HepG2 (cell line): Measurements from ENCODE around the gene BEND4. TPM values are rescaled to one million over a fixed set of nuclear protein-coding genes. Genes with fewer than 3 reads are reported as not detected.

Source experiments
- ATAC-seq: fragments of 200-7000 bp; cut with Tn5 transposase; 3 replicates; pipeline ENCODE4 v1.9.1; 2020; ENCODE audit warnings: mild to moderate bottlenecking, moderate library complexity
- BruUV-seq: library from RNA; stranded (reverse); fragments of 400-500 nt; replicated peaks from 2 replicates; lab custom pipeline; 2021; lab: Mats Ljungman, UMichigan
- CTCF ChIA-PET: fragments of 300-600 bp; formaldehyde crosslinking; extraction: SDS; loops from one replicate; lab custom pipeline; 2021; ENCODE audit warnings: low total read pairs, inconsistent platforms, low intra/inter-chr PET ratio; lab: Yijun Ruan, JAX
- POLR2A ChIA-PET: fragments of 350-600 bp; sonication (Branson Sonifier 250); formaldehyde crosslinking; loops from one replicate; lab custom pipeline; 2020; ENCODE audit warnings: antibody characterized with exemption, inconsistent platforms; lab: Yijun Ruan, JAX
- DNase-seq: peaks from one replicate; pipeline ENCODE4 v3.0.0-alpha.2; 2015; ENCODE audit warnings: low spot score
- FAIRE-seq: peaks from 3 replicates; lab custom pipeline; 2011; peaks lifted over from hg19 to GRCh38; lab: Jason Lieb, UNC
- H2AFZ ChIP-seq: one replicate; pipeline ENCODE4 v1.6.1; 2011; ENCODE audit warnings: low read length, inconsistent platforms
- H3K27ac ChIP-seq: fragments of 300-600 bp; 3 replicates; pipeline ENCODE4 v1.8.0; 2011; ENCODE audit warnings: mixed run types, mild to moderate bottlenecking, mixed read lengths, low read length, inconsistent platforms; ENCODE audit not compliant: insufficient read depth; ENCODE audit errors: extremely low read length
- H3K27me3 ChIP-seq, 2 experiments: fragments of 200-600 bp in 1 of 2; 2 replicates in 1 of 2; 3 replicates in 1 of 2; pipeline versions ENCODE4 v1.6.0 to v1.8.0; 2011; ENCODE audit warnings: low read length in 2 of 2, mild to moderate bottlenecking in 2 of 2, moderate library complexity in 2 of 2, inconsistent platforms in 1 of 2; ENCODE audit not compliant: insufficient read depth in 2 of 2, control insufficient read depth in 1 of 2
- H3K36me3 ChIP-seq, 2 experiments: fragments of 200-600 bp in 1 of 2; replicated peaks in 1 of 2; 2 replicates in 1 of 2; 3 replicates in 1 of 2; pipeline versions ENCODE4 v1.5.1 to v1.8.0; 2011; ENCODE audit warnings: low read length in 2 of 2, inconsistent platforms in 1 of 2; ENCODE audit not compliant: insufficient read depth in 2 of 2, control insufficient read depth in 1 of 2
- H3K4me1 ChIP-seq: 2 replicates; pipeline ENCODE4 v1.5.1; 2012; ENCODE audit warnings: low read length, inconsistent platforms; ENCODE audit not compliant: insufficient read depth
- H3K4me2 ChIP-seq: 2 replicates; pipeline ENCODE4 v1.6.0; 2011; ENCODE audit warnings: low read depth, low read length, inconsistent platforms
- H3K4me3 ChIP-seq, 3 experiments: fragments of 200-600 bp in 1 of 3; sonication (generic), shearing (Covaris generic) in 1 of 3; replicated peaks in 1 of 3; 2 replicates each; pipeline ENCODE4 v1.5.1; 2011 to 2016; ENCODE audit warnings: low read length in 3 of 3, inconsistent platforms in 2 of 3, low read depth in 2 of 3, mild to moderate bottlenecking in 2 of 3, control low read depth in 1 of 3, mixed read lengths in 1 of 3; ENCODE audit not compliant: insufficient read depth in 1 of 3
- H3K79me2 ChIP-seq: one replicate; pipeline ENCODE4 v1.6.1; 2011; ENCODE audit warnings: low read length, inconsistent platforms; ENCODE audit not compliant: insufficient read depth
- H3K9ac ChIP-seq: 2 replicates; pipeline ENCODE4 v1.6.0; 2011; ENCODE audit warnings: mild to moderate bottlenecking, low read depth, low read length, inconsistent platforms; ENCODE audit not compliant: insufficient read depth
- H3K9me3 ChIP-seq: 2 replicates; pipeline ENCODE4 v1.5.1; 2012; ENCODE audit warnings: mild to moderate bottlenecking, low read length
- H4K20me1 ChIP-seq: 2 replicates; pipeline ENCODE4 v1.6.0; 2011; ENCODE audit warnings: inconsistent platforms, mild to moderate bottlenecking, low read length, moderate library complexity; ENCODE audit not compliant: insufficient read depth
- ATF7 ChIP-seq, 2 experiments: fragments of 450-650 bp in 1 of 2; sonication (generic) in 1 of 2; formaldehyde crosslinking in 1 of 2; IDR thresholded peaks; 2 replicates each; pipeline versions ENCODE4 v1.4.0 to v1.6.1; 2016 to 2020; ENCODE audit warnings: antibody characterized with exemption in 1 of 2, mild to moderate bottlenecking in 1 of 2, missing genetic modification reagents in 1 of 2
- CREB1 ChIP-seq, 2 experiments: fragments of 450-650 bp in 1 of 2; IDR thresholded peaks; 2 replicates each; pipeline ENCODE4 v1.6.1; 2016 to 2017; ENCODE audit warnings: control low read depth in 1 of 2, mild to moderate bottlenecking in 1 of 2, missing compliant biosample characterization in 1 of 2, missing genetic modification characterization in 1 of 2
- DMAP1 ChIP-seq: IDR thresholded peaks from 2 replicates; pipeline ENCODE4 v1.6.1; 2016
- HDAC2 ChIP-seq: sonication (generic); formaldehyde crosslinking; IDR thresholded peaks from 2 replicates; pipeline ENCODE4 v1.4.0; 2020; ENCODE audit warnings: missing genetic modification reagents
- ZNF607 ChIP-seq: sonication (generic); formaldehyde crosslinking; IDR thresholded peaks from 2 replicates; pipeline ENCODE4 v1.5.1; 2020; ENCODE audit warnings: missing genetic modification reagents, mild to moderate bottlenecking, borderline replicate concordance
- WGBS: methylation state at CpG from one replicate; pipeline ENCODE4 v1.1.6; 2017; ENCODE audit warnings: low lambda C conversion rate; 5-methylcytosine and 5-hydroxymethylcytosine counted together
- in situ Hi-C: cut with HindIII; loops from 2 replicates; pipeline ENCODE4 v1.10.0; 2017; ENCODE audit warnings: low pct_unique_long_range_greater_than_20kb; ENCODE audit not compliant: extremely low pct_ligation_motif_present
- intact Hi-C: fragments of 100-400 bp; cut with micrococcal nuclease; formaldehyde crosslinking; loops from one replicate; pipeline ENCODE4 v1.10.0; 2022; ENCODE audit not compliant: unreplicated experiment
- polyA plus RNA-seq, 8 experiments: library from polyadenylated mRNA; depleted of rRNA in 3 of 8; stranded (reverse) in 7 of 8; unstranded in 1 of 8; fragments of >200 nt; fragmentation: Illumina TruSeq in 4 of 8; extraction: Trizol in 4 of 8; gene quantifications; 2 replicates each; pipeline versions ENCODE4 v1.2.1 to v1.2.3, GENCODE V29; 2011 to 2016; ENCODE audit warnings: low read depth in 4 of 8, missing spikeins in 1 of 8, mixed read lengths in 1 of 8; ENCODE audit not compliant: insufficient read depth in 1 of 8
- total RNA-seq, 5 experiments: library from RNA; depleted of rRNA; stranded (reverse); fragments of >200 nt; fragmentation: Illumina TruSeq; extraction: Trizol; gene quantifications; 2 replicates each; pipeline ENCODE4 v1.2.3, GENCODE V29; 2016; ENCODE audit warnings: low read depth in 1 of 5
- TF ChIP-seq, protein P1 (sequence below): sonication (generic); formaldehyde crosslinking; IDR thresholded peaks from 2 replicates; pipeline ENCODE4 v1.8.1; 2023; ENCODE audit warnings: missing genetic modification reagents, mild to moderate bottlenecking, borderline replicate concordance
- TF ChIP-seq, protein P2 (sequence below): sonication (generic); formaldehyde crosslinking; IDR thresholded peaks from one replicate; pipeline ENCODE4 v1.5.1; 2020; ENCODE audit warnings: mild to moderate bottlenecking, missing genetic modification reagents; ENCODE audit errors: not compliant biosample characterization

The BEND4 gene
- total and polyA plus RNA-seq, 2 of the 13 experiments (the other 11 are each of a cell fraction or from before 2014, with no cell fraction given) = not detected

DNA sequence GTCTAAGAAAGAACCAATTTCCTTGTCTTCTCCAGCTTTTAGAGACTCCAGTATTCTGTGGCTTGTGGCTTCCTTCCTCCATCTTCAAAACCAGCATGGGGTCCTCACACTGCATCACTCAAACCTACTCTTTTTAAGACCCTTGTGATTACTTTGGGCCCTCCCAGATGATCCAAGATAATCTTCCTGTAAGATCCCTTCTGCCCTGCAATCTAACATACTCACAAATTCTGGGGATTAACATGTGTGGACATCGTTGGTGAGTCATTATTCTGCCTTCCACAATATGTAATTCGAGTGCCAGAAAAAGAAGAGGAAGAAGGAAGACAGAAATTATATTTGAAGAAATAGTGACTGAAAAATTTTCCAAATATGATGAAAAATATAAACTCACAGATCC lies 47.9 kb downstream of the BEND4 start (continued):
- TF ChIP-seq, protein P1, sequence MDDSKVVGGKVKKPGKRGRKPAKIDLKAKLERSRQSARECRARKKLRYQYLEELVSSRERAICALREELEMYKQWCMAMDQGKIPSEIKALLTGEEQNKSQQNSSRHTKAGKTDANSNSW = no peak

DNA sequence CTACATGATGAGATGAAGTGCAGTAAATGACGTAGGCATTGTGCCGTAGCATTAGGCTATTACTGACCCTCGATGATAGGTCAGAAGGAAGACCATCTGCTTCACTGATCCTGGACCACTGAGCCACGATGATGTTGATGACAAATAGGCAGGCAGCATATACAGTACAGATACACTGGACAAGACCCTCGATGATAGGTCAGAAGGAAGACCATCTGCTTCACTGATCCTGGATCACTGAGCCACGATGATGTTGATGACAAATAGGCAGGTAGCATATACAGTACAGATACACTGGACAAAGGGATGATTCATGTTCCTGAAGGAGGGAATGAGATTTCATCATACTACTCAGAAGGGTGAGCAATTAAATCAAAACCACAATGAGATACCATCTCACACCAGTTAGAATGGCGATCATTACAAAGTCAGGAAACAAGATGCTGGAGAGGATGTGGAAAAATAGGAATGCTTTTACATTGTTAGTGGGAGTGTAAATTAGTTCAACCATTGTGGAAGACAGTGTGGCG lies 50.9 kb downstream of the BEND4 start:
- ChIA-PET CTCF (no interaction called here), POLR2A (no interaction called here)
- H3K79me2 ChIP-seq = no peaks in the 10 kb centered on the region
- no peak overlapping the region for H3K27ac ChIP-seq
- H3K4me2 ChIP-seq = no peak overlapping the region
- BruUV-seq = no TSS peak
- no peak overlapping the region for H3K9ac ChIP-seq
- H4K20me1 ChIP-seq = no peaks in the 10 kb centered on the region
- no peaks in the 10 kb centered on the region; a peak in 1 of 5 replicates for H3K27me3 ChIP-seq
- 35% methylated on average over 8 of the region's 8 CpGs for WGBS
- no peaks in the 10 kb centered on the region for H3K36me3 ChIP-seq
- no peak for ATAC-seq
- no peak for DNase-seq
- intact Hi-C loops = no loop called here
- H3K4me3 ChIP-seq = no peak overlapping the region
- H2AFZ ChIP-seq = no peak overlapping the region
- no peak for FAIRE-seq
- in situ Hi-C loops = no loop called here
- no peaks in the 10 kb centered on the region for H3K9me3 ChIP-seq
- no peaks in the 10 kb centered on the region for H3K4me1 ChIP-seq
- TF ChIP-seq ZNF607 (CRISPR knock-in tag) = no peak
- no peak for TF ChIP-seq HDAC2
- TF ChIP-seq, protein P2, sequence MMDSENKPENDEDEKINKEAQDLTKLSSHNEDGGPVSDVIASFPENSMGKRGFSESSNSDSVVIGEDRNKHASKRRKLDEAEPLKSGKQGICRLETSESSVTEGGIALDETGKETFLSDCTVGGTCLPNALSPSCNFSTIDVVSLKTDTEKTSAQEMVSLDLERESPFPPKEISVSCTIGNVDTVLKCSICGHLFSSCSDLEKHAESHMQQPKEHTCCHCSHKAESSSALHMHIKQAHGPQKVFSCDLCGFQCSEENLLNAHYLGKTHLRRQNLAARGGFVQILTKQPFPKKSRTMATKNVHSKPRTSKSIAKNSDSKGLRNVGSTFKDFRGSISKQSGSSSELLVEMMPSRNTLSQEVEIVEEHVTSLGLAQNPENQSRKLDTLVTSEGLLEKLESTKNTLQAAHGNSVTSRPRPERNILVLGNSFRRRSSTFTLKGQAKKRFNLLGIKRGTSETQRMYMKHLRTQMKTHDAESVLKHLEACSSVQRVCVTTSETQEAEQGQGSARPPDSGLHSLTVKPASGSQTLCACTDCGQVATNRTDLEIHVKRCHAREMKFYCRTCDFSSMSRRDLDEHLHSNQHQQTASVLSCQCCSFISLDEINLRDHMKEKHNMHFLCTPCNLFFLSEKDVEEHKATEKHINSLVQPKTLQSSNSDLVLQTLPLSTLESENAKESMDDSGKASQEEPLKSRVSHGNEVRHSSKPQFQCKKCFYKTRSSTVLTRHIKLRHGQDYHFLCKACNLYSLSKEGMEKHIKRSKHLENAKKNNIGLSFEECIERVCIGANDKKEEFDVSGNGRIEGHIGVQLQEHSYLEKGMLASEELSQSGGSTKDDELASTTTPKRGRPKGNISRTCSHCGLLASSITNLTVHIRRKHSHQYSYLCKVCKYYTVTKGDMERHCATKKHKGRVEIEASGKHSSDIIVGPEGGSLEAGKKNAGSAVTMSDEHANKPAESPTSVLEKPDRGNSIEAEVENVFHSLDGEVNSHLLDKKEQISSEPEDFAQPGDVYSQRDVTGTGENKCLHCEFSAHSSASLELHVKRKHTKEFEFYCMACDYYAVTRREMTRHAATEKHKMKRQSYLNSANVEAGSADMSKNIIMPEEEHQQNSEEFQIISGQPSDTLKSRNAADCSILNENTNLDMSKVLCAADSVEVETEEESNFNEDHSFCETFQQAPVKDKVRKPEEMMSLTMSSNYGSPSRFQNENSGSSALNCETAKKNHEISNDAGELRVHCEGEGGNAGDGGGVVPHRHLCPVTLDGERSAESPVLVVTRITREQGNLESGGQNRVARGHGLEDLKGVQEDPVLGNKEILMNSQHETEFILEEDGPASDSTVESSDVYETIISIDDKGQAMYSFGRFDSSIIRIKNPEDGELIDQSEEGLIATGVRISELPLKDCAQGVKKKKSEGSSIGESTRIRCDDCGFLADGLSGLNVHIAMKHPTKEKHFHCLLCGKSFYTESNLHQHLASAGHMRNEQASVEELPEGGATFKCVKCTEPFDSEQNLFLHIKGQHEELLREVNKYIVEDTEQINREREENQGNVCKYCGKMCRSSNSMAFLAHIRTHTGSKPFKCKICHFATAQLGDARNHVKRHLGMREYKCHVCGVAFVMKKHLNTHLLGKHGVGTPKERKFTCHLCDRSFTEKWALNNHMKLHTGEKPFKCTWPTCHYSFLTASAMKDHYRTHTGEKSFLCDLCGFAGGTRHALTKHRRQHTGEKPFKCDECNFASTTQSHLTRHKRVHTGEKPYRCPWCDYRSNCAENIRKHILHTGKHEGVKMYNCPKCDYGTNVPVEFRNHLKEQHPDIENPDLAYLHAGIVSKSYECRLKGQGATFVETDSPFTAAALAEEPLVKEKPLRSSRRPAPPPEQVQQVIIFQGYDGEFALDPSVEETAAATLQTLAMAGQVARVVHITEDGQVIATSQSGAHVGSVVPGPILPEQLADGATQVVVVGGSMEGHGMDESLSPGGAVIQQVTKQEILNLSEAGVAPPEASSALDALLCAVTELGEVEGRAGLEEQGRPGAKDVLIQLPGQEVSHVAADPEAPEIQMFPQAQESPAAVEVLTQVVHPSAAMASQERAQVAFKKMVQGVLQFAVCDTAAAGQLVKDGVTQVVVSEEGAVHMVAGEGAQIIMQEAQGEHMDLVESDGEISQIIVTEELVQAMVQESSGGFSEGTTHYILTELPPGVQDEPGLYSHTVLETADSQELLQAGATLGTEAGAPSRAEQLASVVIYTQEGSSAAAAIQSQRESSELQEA (CRISPR knock-in tag) = no peak
- TF ChIP-seq ATF7 (IDR thresholded peaks at IDR 0.05) = peak; percentile 25; the same call in 1 of the 2 replicates
- TF ChIP-seq ATF7 (CRISPR knock-in tag; IDR thresholded peaks at IDR 0.05) = no peak
- peak; percentile 49; the same call in 1 of the 2 replicates for TF ChIP-seq CREB1 (IDR thresholded peaks at IDR 0.05)
- TF ChIP-seq CREB1 (CRISPR knock-in tag; IDR thresholded peaks at IDR 0.05) = no peak
- no peak for TF ChIP-seq DMAP1 (CRISPR knock-in tag)
